ENCODE results near the gene PPP6R1. TPM values are rescaled to one million over a fixed set of nuclear protein-coding genes. Genes with fewer than 3 reads are reported as not detected.

PPP6R1 gene
- polyA plus RNA-seq, 1 of the 3 experiments (the other 2 are of a cell fraction): 47.8 TPM

- 83% methylated on average over 3 of the region's 3 CpGs for WGBS (ENCODE audit: low lambda C conversion rate)
- Histone ChIP-seq H3K9me2 (no peaks in the 10 kb centered on the region), H3K79me2 (ENCODE audit: insufficient read depth) (no peaks in the 10 kb centered on the region), H3K4me2 (no peak overlapping the region), H3K27ac (ENCODE audit: low read depth in 2 of 2, low read length in 1 of 2) (no peak overlapping the region), H3F3A (replicated peaks; ENCODE audit: insufficient read depth) (peaks cover 28% of the 10 kb centered on the region), H3K36me3 (replicated peaks in 1 of 2; ENCODE audit: control insufficient read depth in 1 of 2, insufficient read depth in 2 of 2, low read length in 1 of 2) (no peaks in the 10 kb centered on the region), H2AFZ (ENCODE audit: low read depth) (no peak overlapping the region), H3K4me1 (ENCODE audit: control insufficient read depth in 1 of 2, insufficient read depth in 2 of 2, low read depth in 1 of 2, low read length in 1 of 2) (peaks cover 11 to 22% of the 10 kb centered on the region in 2 experiments; a peak in 3 of 4 replicates), H4K20me1 (ENCODE audit: insufficient read depth) (peaks cover 5% of the 10 kb centered on the region; the same call in 1 of the 2 replicates), H3K9me3 (no peaks in the 10 kb centered on the region), H3K9ac (no peak overlapping the region), H3K4me3 (ENCODE audit: low read depth in 2 of 2, low read length in 1 of 2) (no peak overlapping the region), H3K27me3 (ENCODE audit: insufficient read depth) (no peaks in the 10 kb centered on the region)
- ChIA-PET POLR2A (no interaction called here), CTCF (no interaction called here)
- DNase-seq: no peak
- peak; percentile 25 for TF ChIP-seq CTCF (IDR thresholded peaks at IDR 0.05)
- TF ChIP-seq FOXM1 (IDR thresholded peaks at IDR 0.05; ENCODE audit: low read depth): no peak
These were observed 46.4 kb downstream of the PPP6R1 start for GRCh38 chr19:55212447-55212846.

GRCh38 chr19:55209693-55210472, 48.9 kb downstream of the PPP6R1 start:
- Histone ChIP-seq H3K9me2 (no peaks in the 10 kb centered on the region), H3K4me2 (peak overlapping the region; percentile 38), H3K27me3 (ENCODE audit: insufficient read depth) (no peaks in the 10 kb centered on the region), H3K27ac (ENCODE audit: low read depth in 2 of 2, low read length in 1 of 2) (peak overlapping the region in 1 of 2 experiments; percentile 63; a peak in 2 of 4 replicates), H3K79me2 (ENCODE audit: insufficient read depth) (no peaks in the 10 kb centered on the region), H3K4me1 (ENCODE audit: control insufficient read depth in 1 of 2, insufficient read depth in 2 of 2, low read depth in 1 of 2, low read length in 1 of 2) (peaks cover 20 to 23% of the 10 kb centered on the region in 2 experiments; a peak in 3 of 4 replicates), H3K9me3 (no peaks in the 10 kb centered on the region), H3K9ac (no peak overlapping the region), H4K20me1 (ENCODE audit: insufficient read depth) (peaks cover 5% of the 10 kb centered on the region; the same call in 1 of the 2 replicates), H2AFZ (ENCODE audit: low read depth) (no peak overlapping the region), H3K36me3 (replicated peaks in 1 of 2; ENCODE audit: control insufficient read depth in 1 of 2, insufficient read depth in 2 of 2, low read length in 1 of 2) (no peaks in the 10 kb centered on the region), H3F3A (replicated peaks; ENCODE audit: insufficient read depth) (peaks cover 19% of the 10 kb centered on the region), H3K4me3 (ENCODE audit: low read depth in 2 of 2, low read length in 1 of 2) (no peak overlapping the region)
- POLR2A ChIA-PET: interaction anchor here (0.9 kb wide), 1 partner anchor 19 kb away, joined by 3 read pairs; no protein-coding TSS in a partner anchor
- no peak for DNase-seq
- CTCF ChIA-PET: interaction anchor here (1.3 kb wide), 1 partner anchor 69 kb away, joined by 3 read pairs; no protein-coding TSS in a partner anchor
- WGBS (ENCODE audit: low lambda C conversion rate): 53% methylated on average over 9 of the region's 17 CpGs
- TF ChIP-seq JUND (IDR thresholded peaks at IDR 0.05) (peak; percentile 86), RXRA (IDR thresholded peaks at IDR 0.05; ENCODE audit: borderline replicate concordance, low read depth) (peak; percentile 88), MAX (IDR thresholded peaks at IDR 0.05; ENCODE audit: low read depth) (no peak), FOXM1 (IDR thresholded peaks at IDR 0.05; ENCODE audit: low read depth) (no peak), NFIC (IDR thresholded peaks at IDR 0.05; ENCODE audit: borderline replicate concordance) (peak; percentile 77; the same call in 1 of the 2 replicates), REST (IDR thresholded peaks at IDR 0.05; ENCODE audit: low read depth, low read length) (no peak), USF2 (IDR thresholded peaks at IDR 0.05; ENCODE audit: borderline replicate concordance, low read depth, low read length) (no peak), ELF1 (IDR thresholded peaks at IDR 0.05) (no peak), POLR2AphosphoS5 (IDR thresholded peaks at IDR 0.05; ENCODE audit: low read depth, low read length) (peak; percentile 44; the same call in 1 of the 2 replicates), FOSL2 (IDR thresholded peaks at IDR 0.05; ENCODE audit: borderline replicate concordance, low read depth) (peak; percentile 87), EP300 (IDR thresholded peaks at IDR 0.05; ENCODE audit: borderline replicate concordance in 1 of 2, low read depth in 1 of 2, low read length in 1 of 2) (peak in 1 of 2 experiments; percentile 68; a peak in 2 of 4 replicates), ZBTB33 (IDR thresholded peaks at IDR 0.05; ENCODE audit: borderline replicate concordance, low read depth) (0 out of 2 replicates have a peak, but pooled peaks have one; percentile 17), NRF1 (IDR thresholded peaks at IDR 0.05; ENCODE audit: low read depth, low read length) (no peak), FOXJ3 (CRISPR knock-in tag; IDR thresholded peaks at IDR 0.05) (no peak), TAF1 (IDR thresholded peaks at IDR 0.05; ENCODE audit: borderline replicate concordance, low read depth, low read length) (no peak), SMC3 (IDR thresholded peaks at IDR 0.05; ENCODE audit: low read depth, low read length) (no peak)

All from SK-N-SH (cell line).